ENCODE results near the gene LEP.

- TF ChIP-seq NFRKB (IDR thresholded peaks at IDR 0.05), result no peak
- TF ChIP-seq FOXK2 (IDR thresholded peaks at IDR 0.05), result no peak
- no peak for TF ChIP-seq ARNT (IDR thresholded peaks at IDR 0.05)
- TF ChIP-seq SP1 (IDR thresholded peaks at IDR 0.05), result no peak
- TF ChIP-seq SUZ12 (IDR thresholded peaks at IDR 0.05), result no peak
- TF ChIP-seq TARDBP (IDR thresholded peaks at IDR 0.05), result no peak
- TF ChIP-seq HDGF (IDR thresholded peaks at IDR 0.05; ENCODE audit: borderline replicate concordance), result no peak
- no peak for TF ChIP-seq FOXM1 (IDR thresholded peaks at IDR 0.05; ENCODE audit: borderline replicate concordance)
These were observed 66.0 kb downstream of the LEP start for GRCh38 chr7:128307061-128307460.
